ENCODE measurements around the gene BHLHA15.

DNA sequence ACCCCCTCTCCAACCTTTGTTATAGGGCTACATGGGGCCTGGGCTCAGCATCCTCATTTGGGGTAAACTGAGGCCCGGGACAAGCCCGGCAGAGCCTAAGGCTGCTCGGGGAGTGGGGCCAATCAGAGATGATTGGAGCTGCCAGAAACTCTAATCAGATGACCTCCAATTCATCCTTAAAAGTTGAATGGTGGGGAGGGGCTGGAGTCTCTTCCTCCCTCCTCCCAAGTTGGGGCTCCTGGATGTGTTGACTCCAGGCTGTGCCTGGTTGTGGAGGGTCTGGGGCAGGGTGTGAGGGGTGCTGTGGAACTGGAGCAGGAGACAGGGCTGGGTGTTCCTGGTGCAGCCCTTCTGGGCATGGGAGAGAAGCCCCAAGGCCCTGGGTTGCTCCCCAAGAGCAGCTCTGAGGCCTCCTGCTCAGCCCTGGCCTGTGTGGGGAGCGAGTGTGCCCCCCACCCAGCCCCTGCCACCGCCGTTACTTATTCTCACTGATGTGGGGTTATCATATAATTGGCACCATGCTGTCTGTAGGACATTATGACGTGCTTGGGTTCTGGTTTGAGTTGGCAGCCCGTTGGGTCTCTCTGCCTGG lies 2.2 kb downstream of the BHLHA15 start:
- TF ChIP-seq, protein P1, sequence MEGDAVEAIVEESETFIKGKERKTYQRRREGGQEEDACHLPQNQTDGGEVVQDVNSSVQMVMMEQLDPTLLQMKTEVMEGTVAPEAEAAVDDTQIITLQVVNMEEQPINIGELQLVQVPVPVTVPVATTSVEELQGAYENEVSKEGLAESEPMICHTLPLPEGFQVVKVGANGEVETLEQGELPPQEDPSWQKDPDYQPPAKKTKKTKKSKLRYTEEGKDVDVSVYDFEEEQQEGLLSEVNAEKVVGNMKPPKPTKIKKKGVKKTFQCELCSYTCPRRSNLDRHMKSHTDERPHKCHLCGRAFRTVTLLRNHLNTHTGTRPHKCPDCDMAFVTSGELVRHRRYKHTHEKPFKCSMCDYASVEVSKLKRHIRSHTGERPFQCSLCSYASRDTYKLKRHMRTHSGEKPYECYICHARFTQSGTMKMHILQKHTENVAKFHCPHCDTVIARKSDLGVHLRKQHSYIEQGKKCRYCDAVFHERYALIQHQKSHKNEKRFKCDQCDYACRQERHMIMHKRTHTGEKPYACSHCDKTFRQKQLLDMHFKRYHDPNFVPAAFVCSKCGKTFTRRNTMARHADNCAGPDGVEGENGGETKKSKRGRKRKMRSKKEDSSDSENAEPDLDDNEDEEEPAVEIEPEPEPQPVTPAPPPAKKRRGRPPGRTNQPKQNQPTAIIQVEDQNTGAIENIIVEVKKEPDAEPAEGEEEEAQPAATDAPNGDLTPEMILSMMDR (IDR thresholded peaks at IDR 0.05 in 2 of 3, conservative IDR thresholded peaks at IDR 0.05 in 1 of 3; ENCODE audit: insufficient read depth in 2 of 3, low read depth in 1 of 3, low read length in 3 of 3), result no peak
- TF ChIP-seq, protein P2, sequence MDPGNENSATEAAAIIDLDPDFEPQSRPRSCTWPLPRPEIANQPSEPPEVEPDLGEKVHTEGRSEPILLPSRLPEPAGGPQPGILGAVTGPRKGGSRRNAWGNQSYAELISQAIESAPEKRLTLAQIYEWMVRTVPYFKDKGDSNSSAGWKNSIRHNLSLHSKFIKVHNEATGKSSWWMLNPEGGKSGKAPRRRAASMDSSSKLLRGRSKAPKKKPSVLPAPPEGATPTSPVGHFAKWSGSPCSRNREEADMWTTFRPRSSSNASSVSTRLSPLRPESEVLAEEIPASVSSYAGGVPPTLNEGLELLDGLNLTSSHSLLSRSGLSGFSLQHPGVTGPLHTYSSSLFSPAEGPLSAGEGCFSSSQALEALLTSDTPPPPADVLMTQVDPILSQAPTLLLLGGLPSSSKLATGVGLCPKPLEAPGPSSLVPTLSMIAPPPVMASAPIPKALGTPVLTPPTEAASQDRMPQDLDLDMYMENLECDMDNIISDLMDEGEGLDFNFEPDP (CRISPR knock-in tag; IDR thresholded peaks at IDR 0.05), result no peak
- TF ChIP-seq NCOA4 (IDR thresholded peaks at IDR 0.05; ENCODE audit: partially characterized antibody), result no peak
- no peak for TF ChIP-seq SFPQ (IDR thresholded peaks at IDR 0.05; ENCODE audit: low read depth, low read length)
- no peak for TF ChIP-seq ZNF79 (CRISPR knock-in tag; IDR thresholded peaks at IDR 0.05; ENCODE audit: low read depth)
- no peak for TF ChIP-seq YY1 (IDR thresholded peaks at IDR 0.05; ENCODE audit: borderline replicate concordance in 1 of 3, control insufficient read depth in 1 of 3, extremely low read depth in 1 of 3, insufficient read depth in 3 of 3, insufficient read length in 1 of 3, insufficient replicate concordance in 2 of 3, low read depth in 1 of 3, low read length in 2 of 3)
- TF ChIP-seq CREM (IDR thresholded peaks at IDR 0.05; ENCODE audit: low read depth), result no peak
- no peak for TF ChIP-seq ETS1 (conservative IDR thresholded peaks at IDR 0.05; ENCODE audit: control insufficient read depth, low read depth, low read length)
- TF ChIP-seq MAFF (IDR thresholded peaks at IDR 0.05; ENCODE audit: low read length), result no peak
- TF ChIP-seq ZBTB9 (CRISPR knock-in tag; IDR thresholded peaks at IDR 0.05), result no peak
- TF ChIP-seq E4F1 (CRISPR knock-in tag; IDR thresholded peaks at IDR 0.05; ENCODE audit: borderline replicate concordance), result no peak
- TF ChIP-seq RAD51 (IDR thresholded peaks at IDR 0.05; ENCODE audit: borderline replicate concordance, low read depth), result no peak
- TF ChIP-seq POLR2A (conservative IDR thresholded peaks at IDR 0.05), result no peak

Measured in K562 (cell line).